ENCODE data around the gene SULT4A1. TPM values are rescaled to one million over a fixed set of nuclear protein-coding genes. Genes with fewer than 3 reads are reported as not detected.

The SULT4A1 gene
- total RNA-seq, 4 donors from 2014 or later: not detected

DNA sequence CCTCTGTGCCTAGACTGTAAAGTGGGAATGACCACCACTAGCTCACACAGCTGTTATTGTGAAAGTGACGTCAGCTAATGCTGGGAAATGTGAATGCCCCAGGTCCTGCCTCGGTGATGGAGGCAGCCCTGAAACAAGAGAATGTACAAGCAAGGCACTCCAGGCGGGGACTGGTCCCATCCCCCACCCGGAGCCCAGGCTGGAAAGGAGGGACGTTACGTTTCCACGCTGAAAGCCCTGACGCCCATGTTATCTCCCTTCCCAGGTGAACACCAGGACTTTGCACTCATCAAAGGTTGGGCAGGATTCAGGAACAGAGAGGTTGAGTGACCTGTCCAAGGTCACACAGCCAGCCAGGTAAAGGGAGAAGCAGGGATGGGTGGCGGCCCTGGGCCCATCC is 784 bp downstream of the SULT4A1 start:
- no peak for DNase-seq
- Histone ChIP-seq H3K9me3 (no peaks in the 10 kb centered on the region), H3K36me3 (no peaks in the 10 kb centered on the region), H3K27ac (no peak overlapping the region), H3K4me1 (no peaks in the 10 kb centered on the region), H3K4me3 (replicated peaks in 1 of 3) (no peak overlapping the region), H3K27me3 (peaks cover 3% of the 10 kb centered on the region)
- intact Hi-C loops (cut with DNase I): no loop called here
- WGBS, 2 donors: 34 to 52% methylated on average over 8 to 9 of the region's 9 CpGs
- TF ChIP-seq, protein P1, sequence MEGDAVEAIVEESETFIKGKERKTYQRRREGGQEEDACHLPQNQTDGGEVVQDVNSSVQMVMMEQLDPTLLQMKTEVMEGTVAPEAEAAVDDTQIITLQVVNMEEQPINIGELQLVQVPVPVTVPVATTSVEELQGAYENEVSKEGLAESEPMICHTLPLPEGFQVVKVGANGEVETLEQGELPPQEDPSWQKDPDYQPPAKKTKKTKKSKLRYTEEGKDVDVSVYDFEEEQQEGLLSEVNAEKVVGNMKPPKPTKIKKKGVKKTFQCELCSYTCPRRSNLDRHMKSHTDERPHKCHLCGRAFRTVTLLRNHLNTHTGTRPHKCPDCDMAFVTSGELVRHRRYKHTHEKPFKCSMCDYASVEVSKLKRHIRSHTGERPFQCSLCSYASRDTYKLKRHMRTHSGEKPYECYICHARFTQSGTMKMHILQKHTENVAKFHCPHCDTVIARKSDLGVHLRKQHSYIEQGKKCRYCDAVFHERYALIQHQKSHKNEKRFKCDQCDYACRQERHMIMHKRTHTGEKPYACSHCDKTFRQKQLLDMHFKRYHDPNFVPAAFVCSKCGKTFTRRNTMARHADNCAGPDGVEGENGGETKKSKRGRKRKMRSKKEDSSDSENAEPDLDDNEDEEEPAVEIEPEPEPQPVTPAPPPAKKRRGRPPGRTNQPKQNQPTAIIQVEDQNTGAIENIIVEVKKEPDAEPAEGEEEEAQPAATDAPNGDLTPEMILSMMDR (IDR thresholded peaks at IDR 0.05): no peak
- no peak for TF ChIP-seq POLR2A (IDR thresholded peaks at IDR 0.05)

DNA sequence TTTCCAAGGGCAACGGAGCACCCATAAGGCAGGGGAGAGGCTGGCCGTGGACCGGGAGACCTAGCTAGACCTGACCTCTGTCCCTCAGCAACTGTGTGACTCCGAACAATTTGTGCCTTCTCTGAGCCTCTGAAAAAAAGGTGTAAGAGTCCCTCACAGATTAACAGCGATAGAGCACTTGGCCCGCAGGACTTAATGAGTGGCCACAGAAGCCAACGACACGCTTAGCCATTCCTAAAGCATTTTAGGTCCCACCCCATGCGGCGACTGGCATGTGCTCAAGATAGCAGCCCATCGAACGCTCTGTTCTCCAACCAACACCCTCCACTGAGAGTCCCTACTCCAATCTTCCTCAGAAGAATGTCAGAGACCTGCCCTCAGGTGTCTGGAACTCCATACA is 1.5 kb downstream of the SULT4A1 start:
- no peak overlapping the region for H3K4me3 ChIP-seq (replicated peaks in 1 of 3)
- intact Hi-C loops (cut with DNase I): no loop called here
- no peak overlapping the region for H3K27ac ChIP-seq
- no peaks in the 10 kb centered on the region for H3K36me3 ChIP-seq
- H3K9me3 ChIP-seq: no peaks in the 10 kb centered on the region
- peaks cover 3% of the 10 kb centered on the region for H3K27me3 ChIP-seq
- WGBS, 2 donors: 81 to 87% methylated on average over 12 of the region's 12 CpGs
- no peaks in the 10 kb centered on the region for H3K4me1 ChIP-seq
- DNase-seq: no peak
- TF ChIP-seq, protein P1 (IDR thresholded peaks at IDR 0.05): no peak
- no peak for TF ChIP-seq POLR2A (IDR thresholded peaks at IDR 0.05)

DNA sequence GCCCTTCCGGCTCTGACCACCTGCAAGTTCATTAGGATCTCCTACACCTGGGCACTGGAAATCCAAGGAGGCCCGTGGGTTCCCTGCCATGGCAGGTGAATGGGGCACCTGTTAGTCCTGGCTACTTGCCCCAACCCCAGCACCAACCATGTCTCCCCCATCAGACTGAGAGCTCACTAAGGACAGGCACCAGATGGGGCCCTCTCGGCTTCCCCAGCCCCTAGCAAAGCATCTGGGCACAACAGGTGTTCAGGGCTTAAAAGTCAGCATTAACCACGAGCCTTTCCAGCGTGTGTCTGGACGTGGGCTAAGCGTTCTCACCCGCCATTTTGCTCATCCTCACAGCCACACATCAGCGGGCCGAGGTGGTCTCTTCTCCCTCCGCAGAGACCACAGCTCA is 2.2 kb downstream of the SULT4A1 start:
- TF ChIP-seq, protein P1 (IDR thresholded peaks at IDR 0.05): no peak
- TF ChIP-seq POLR2A (IDR thresholded peaks at IDR 0.05): no peak
- Histone ChIP-seq H3K9me3 (no peaks in the 10 kb centered on the region), H3K4me1 (no peaks in the 10 kb centered on the region), H3K36me3 (no peaks in the 10 kb centered on the region), H3K27me3 (peaks cover 3% of the 10 kb centered on the region), H3K4me3 (replicated peaks in 1 of 3) (no peak overlapping the region), H3K27ac (no peak overlapping the region)
- WGBS, 2 donors: 86 to 90% methylated on average over 10 to 11 of the region's 11 CpGs
- intact Hi-C loops (cut with DNase I): no loop called here
- DNase-seq: no peak

DNA sequence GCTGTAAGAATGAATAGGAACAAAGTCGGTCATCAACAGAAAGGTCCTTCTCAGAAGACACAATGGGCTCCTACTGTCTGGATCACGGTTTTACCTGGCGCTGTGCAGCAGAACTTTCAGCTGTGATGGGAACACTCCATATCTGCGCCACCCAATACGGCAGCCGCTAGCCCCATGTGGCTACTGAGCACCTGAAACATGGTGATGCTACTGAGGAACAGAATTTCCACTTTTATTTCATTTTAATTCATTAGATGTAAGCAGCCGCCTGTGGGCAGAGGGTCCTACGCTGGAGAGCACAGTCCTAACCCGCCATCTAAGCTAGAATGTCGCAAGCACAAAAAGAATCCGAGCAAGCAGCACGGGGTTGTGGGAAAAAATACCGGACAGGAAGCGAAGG is 2.7 kb downstream of the SULT4A1 start:
- Histone ChIP-seq H3K9me3 (no peaks in the 10 kb centered on the region), H3K4me3 (replicated peaks in 1 of 3) (no peak overlapping the region), H3K4me1 (no peaks in the 10 kb centered on the region), H3K27me3 (peaks cover 3% of the 10 kb centered on the region), H3K36me3 (no peaks in the 10 kb centered on the region), H3K27ac (no peak overlapping the region)
- intact Hi-C loops (cut with DNase I): no loop called here
- DNase-seq: no peak
- WGBS, 2 donors: 82 to 90% methylated on average over 14 of the region's 14 CpGs
- TF ChIP-seq, protein P1 (IDR thresholded peaks at IDR 0.05): no peak
- no peak for TF ChIP-seq POLR2A (IDR thresholded peaks at IDR 0.05)

DNA sequence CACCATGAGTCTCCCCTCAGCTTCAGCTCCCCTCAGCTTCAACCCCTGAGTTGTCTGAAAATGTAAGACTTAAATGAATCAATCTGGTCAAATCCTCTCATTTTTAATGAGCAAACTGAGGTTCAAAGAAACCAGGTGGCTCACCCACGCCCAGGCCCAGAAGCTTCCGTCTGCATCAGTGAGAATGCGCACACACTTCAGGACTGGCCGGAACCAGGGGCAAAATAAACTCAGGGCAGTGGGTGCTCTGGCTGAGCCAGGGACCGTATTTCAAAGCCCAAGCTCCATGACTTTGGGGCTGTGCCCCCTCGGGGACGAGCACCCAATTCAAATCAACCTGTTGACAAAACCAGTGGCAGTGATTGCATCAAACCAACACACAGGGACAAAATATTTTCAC is 3.1 kb downstream of the SULT4A1 start:
- DNase-seq: no peak
- WGBS, 2 donors: 78 to 79% methylated on average over 3 to 7 of the region's 7 CpGs
- Histone ChIP-seq H3K9me3 (no peaks in the 10 kb centered on the region), H3K27me3 (peaks cover 3% of the 10 kb centered on the region), H3K4me3 (replicated peaks in 1 of 3) (no peak overlapping the region), H3K36me3 (no peaks in the 10 kb centered on the region), H3K27ac (no peak overlapping the region), H3K4me1 (no peaks in the 10 kb centered on the region)
- TF ChIP-seq POLR2A (IDR thresholded peaks at IDR 0.05): no peak
- TF ChIP-seq, protein P1 (IDR thresholded peaks at IDR 0.05): no peak
- intact Hi-C loops (cut with DNase I): no loop called here

Data from thyroid gland (tissue), 4 donors.